ENCODE data around the gene BRINP1. TPM values are rescaled to one million over a fixed set of nuclear protein-coding genes. Genes with fewer than 3 reads are reported as not detected.

The BRINP1 gene
- total RNA-seq, 1 donor from 2014 or later, result 0.79 TPM

DNA sequence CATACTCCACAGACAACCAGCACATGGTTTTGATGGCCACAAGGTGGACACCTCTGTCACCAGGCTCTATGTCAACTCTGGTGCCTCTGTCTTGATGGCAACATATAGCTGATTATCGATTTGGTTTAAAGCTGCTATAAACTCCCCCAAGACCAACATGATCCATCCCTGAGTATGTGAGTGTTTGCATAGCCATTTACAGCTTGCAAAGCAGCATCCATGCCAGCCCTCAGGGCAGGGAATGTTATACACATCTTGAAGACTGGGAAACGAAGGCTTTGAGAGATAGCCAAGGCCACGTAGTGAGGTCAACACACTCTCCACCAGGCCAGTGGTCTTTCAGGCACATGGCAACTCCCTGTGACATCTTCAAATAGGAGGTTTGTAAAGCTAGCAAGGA, 40.3 kb upstream of the BRINP1 start:
- Mint-ChIP-seq H3K27ac (no peak overlapping the region), H3K9me3 (ENCODE audit: low read depth) (no peaks in the 10 kb centered on the region), H3K4me1 (ENCODE audit: low read depth) (no peaks in the 10 kb centered on the region), H3K27me3 (peaks cover 3% of the 10 kb centered on the region), H3K36me3 (ENCODE audit: insufficient read depth) (no peaks in the 10 kb centered on the region), H3K4me3 (ENCODE audit: low read depth) (no peak overlapping the region)
- TF ChIP-seq CTCF (IDR thresholded peaks at IDR 0.05; ENCODE audit: unreplicated experiment), result no peak
- no peak for DNase-seq (ENCODE audit: low spot score, unreplicated experiment)

GRCh38 chr9:119400606-119401005, 31.4 kb upstream of the BRINP1 start:
- H3K36me3 Mint-ChIP-seq (ENCODE audit: insufficient read depth), result no peaks in the 10 kb centered on the region

DNA sequence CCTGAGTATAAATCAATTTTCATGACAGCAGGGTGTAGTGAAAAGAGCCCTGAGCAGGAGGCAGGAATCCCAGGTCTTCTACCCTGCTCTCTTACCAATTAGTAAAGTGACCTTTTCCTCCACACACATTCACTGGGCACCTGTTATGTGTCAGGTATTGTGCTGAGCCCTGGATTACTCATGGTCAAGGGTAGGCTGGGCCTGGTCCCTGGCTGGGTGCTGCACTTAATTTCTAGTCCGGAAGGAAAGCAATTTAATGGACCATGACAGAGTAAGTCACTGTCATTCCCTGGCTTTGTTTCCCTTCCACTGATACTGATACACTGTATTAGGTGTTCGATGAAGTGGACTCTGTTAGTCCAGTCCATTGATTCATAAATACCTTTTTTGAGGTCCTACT, 29.1 kb upstream of the BRINP1 start:
- Mint-ChIP-seq H3K36me3 (ENCODE audit: insufficient read depth) (no peaks in the 10 kb centered on the region), H3K9me3 (ENCODE audit: low read depth) (no peaks in the 10 kb centered on the region), H3K4me1 (ENCODE audit: low read depth) (peaks cover 2% of the 10 kb centered on the region), H3K4me3 (ENCODE audit: low read depth) (no peak overlapping the region), H3K27me3 (peaks cover 3% of the 10 kb centered on the region), H3K27ac (no peak overlapping the region)
- DNase-seq (ENCODE audit: low spot score, unreplicated experiment), result no peak
- no peak for TF ChIP-seq CTCF (IDR thresholded peaks at IDR 0.05; ENCODE audit: unreplicated experiment)

More at GRCh38 chr9:119400606-119401005, 31.4 kb upstream of the BRINP1 start:
- Mint-ChIP-seq H3K27ac (no peak overlapping the region), H3K27me3 (peaks cover 6% of the 10 kb centered on the region), H3K4me1 (ENCODE audit: low read depth) (no peaks in the 10 kb centered on the region), H3K9me3 (ENCODE audit: low read depth) (no peaks in the 10 kb centered on the region), H3K4me3 (ENCODE audit: low read depth) (no peak overlapping the region)
- no peak for TF ChIP-seq CTCF (IDR thresholded peaks at IDR 0.05; ENCODE audit: unreplicated experiment)
- no peak for DNase-seq (ENCODE audit: low spot score, unreplicated experiment)

- H3K4me1 Mint-ChIP-seq (ENCODE audit: low read depth), result peaks cover 2% of the 10 kb centered on the region
- TF ChIP-seq CTCF (IDR thresholded peaks at IDR 0.05; ENCODE audit: unreplicated experiment), result no peak
- H3K9me3 Mint-ChIP-seq (ENCODE audit: low read depth), result peaks cover 7% of the 10 kb centered on the region
- no peaks in the 10 kb centered on the region for H3K36me3 Mint-ChIP-seq (ENCODE audit: insufficient read depth)
- no peak overlapping the region for H3K27ac Mint-ChIP-seq
- no peaks in the 10 kb centered on the region for H3K27me3 Mint-ChIP-seq
- DNase-seq (ENCODE audit: low spot score, unreplicated experiment), result no peak
- H3K4me3 Mint-ChIP-seq (ENCODE audit: low read depth), result no peak overlapping the region
These were observed 22.6 kb upstream of the BRINP1 start for GRCh38 chr9:119391878-119392277.

DNA sequence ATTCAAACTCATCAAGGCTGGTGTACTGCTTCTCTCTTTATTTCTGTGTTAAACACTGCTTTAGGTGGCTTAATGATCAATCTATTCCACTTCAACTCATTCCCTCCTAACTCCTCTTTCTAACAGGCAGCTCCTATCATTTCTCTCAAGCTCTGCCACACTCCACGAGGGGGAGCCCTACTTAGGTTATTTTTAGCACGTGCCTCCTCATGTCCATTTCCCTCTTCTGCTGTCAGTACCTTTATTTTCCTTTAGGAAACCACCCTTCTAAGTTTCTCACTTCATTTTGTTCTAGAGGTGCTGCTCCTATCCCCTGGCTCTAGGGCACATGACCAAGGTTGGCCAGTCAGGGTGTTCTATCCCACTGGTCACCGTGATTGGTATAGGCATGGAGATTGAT, 6.7 kb upstream of the BRINP1 start:
- no peaks in the 10 kb centered on the region for H3K9me3 Mint-ChIP-seq (ENCODE audit: low read depth)
- no peaks in the 10 kb centered on the region for H3K4me1 Mint-ChIP-seq (ENCODE audit: low read depth)
- no peaks in the 10 kb centered on the region for H3K36me3 Mint-ChIP-seq (ENCODE audit: insufficient read depth)
- no peak overlapping the region for H3K4me3 Mint-ChIP-seq (ENCODE audit: low read depth)
- peaks cover 23% of the 10 kb centered on the region for H3K27me3 Mint-ChIP-seq
- peak; percentile 69 for TF ChIP-seq CTCF (IDR thresholded peaks at IDR 0.05; ENCODE audit: unreplicated experiment)
- H3K27ac Mint-ChIP-seq, result no peak overlapping the region
- DNase-seq (ENCODE audit: low spot score, unreplicated experiment), result peak; percentile 16

All from progenitor cell of endocrine pancreas (in vitro differentiated cells).